ENCODE results near the gene MED25. TPM values are rescaled to one million over a fixed set of nuclear protein-coding genes. Genes with fewer than 3 reads are reported as not detected.

The MED25 gene
- total RNA-seq, 2 donors from 2014 or later, result 38.4 to 173 TPM

DNA sequence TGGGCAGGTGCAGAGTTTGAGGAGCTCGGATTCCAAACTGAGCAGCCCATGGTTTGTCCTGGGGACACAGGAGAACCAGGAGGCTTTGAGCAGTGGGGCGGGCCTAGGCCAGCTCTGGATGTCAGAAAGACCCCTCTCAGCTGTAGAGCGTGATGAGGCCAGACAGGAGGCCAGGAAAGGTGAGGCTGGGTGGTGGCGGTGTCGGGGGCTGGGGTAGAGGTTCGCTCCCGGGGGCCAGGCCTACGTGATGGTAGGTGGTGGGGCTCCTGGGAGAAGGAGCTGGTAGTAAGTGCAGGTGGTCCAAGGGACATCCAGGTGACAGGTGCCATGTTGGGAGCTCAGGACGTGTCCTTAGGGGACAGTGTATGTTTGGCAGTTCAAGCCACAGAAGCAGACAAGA, 19.3 kb downstream of the MED25 start:
- Histone ChIP-seq H3K4me3 (no peak overlapping the region), H3K36me3 (peaks cover 4 to 39% of the 10 kb centered on the region in 2 donors), H3K27me3 (replicated peaks; ENCODE audit: insufficient read depth) (no peaks in the 10 kb centered on the region), H3K27ac (no peak overlapping the region), H3K4me1 (replicated peaks) (no peaks in the 10 kb centered on the region), H3K9me3 (no peaks in the 10 kb centered on the region)
- intact Hi-C loops (cut with DNase I), result no loop called here
- TF ChIP-seq POLR2AphosphoS5 (IDR thresholded peaks at IDR 0.05) (no peak), POLR2A (IDR thresholded peaks at IDR 0.05) (no peak)
- TF ChIP-seq, protein P1, sequence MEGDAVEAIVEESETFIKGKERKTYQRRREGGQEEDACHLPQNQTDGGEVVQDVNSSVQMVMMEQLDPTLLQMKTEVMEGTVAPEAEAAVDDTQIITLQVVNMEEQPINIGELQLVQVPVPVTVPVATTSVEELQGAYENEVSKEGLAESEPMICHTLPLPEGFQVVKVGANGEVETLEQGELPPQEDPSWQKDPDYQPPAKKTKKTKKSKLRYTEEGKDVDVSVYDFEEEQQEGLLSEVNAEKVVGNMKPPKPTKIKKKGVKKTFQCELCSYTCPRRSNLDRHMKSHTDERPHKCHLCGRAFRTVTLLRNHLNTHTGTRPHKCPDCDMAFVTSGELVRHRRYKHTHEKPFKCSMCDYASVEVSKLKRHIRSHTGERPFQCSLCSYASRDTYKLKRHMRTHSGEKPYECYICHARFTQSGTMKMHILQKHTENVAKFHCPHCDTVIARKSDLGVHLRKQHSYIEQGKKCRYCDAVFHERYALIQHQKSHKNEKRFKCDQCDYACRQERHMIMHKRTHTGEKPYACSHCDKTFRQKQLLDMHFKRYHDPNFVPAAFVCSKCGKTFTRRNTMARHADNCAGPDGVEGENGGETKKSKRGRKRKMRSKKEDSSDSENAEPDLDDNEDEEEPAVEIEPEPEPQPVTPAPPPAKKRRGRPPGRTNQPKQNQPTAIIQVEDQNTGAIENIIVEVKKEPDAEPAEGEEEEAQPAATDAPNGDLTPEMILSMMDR (IDR thresholded peaks at IDR 0.05), result no peak
- no peak for DNase-seq (ENCODE audit: low spot score)
- WGBS, result 94% methylated on average over 9 of the region's 9 CpGs

- no peak for DNase-seq (ENCODE audit: low spot score)
- intact Hi-C loops (cut with DNase I), result no loop called here
- WGBS, result 68% methylated on average over 18 of the region's 18 CpGs
- Histone ChIP-seq H3K4me1 (replicated peaks) (no peaks in the 10 kb centered on the region), H3K36me3 (peaks cover 4 to 23% of the 10 kb centered on the region in 2 donors), H3K27me3 (replicated peaks; ENCODE audit: insufficient read depth) (no peaks in the 10 kb centered on the region), H3K9me3 (no peaks in the 10 kb centered on the region), H3K4me3 (no peak overlapping the region), H3K27ac (no peak overlapping the region)
- TF ChIP-seq POLR2A (IDR thresholded peaks at IDR 0.05) (no peak), POLR2AphosphoS5 (IDR thresholded peaks at IDR 0.05) (no peak)
- TF ChIP-seq, protein P1 (IDR thresholded peaks at IDR 0.05), result no peak
These were observed 20.9 kb downstream of the MED25 start for GRCh38 chr19:49838885-49839588.

DNA sequence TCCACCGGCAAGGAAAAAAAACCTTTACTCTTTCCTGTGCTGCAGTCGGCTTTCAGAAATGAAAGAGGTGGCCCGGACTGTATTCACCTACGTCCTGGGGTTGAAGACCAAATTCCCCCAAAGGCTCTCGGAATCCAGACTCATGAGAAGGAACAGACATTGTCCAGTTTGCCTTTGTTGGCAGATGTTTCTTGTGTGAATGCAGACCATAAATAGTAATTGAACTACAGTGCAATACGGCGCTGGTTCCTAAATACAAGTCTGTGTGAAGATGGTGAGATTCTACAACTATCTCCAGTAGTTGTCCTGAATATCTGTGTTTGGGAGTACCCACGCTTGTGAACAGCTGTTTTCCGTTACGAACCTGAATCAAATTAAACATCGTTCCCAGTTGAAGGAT, 21.6 kb downstream of the MED25 start:
- Histone ChIP-seq H3K4me3 (no peak overlapping the region), H3K4me1 (replicated peaks) (no peaks in the 10 kb centered on the region), H3K9me3 (no peaks in the 10 kb centered on the region), H3K27ac (no peak overlapping the region), H3K36me3 (peaks cover 4 to 21% of the 10 kb centered on the region in 2 donors), H3K27me3 (replicated peaks; ENCODE audit: insufficient read depth) (no peaks in the 10 kb centered on the region)
- TF ChIP-seq POLR2A (IDR thresholded peaks at IDR 0.05) (no peak), POLR2AphosphoS5 (IDR thresholded peaks at IDR 0.05) (no peak)
- TF ChIP-seq, protein P1 (IDR thresholded peaks at IDR 0.05), result no peak
- no peak for DNase-seq (ENCODE audit: low spot score)
- WGBS, result 92% methylated on average over 11 of the region's 11 CpGs
- intact Hi-C loops (cut with DNase I), result no loop called here

- H3K4me3 ChIP-seq, result no peak overlapping the region
- TF ChIP-seq POLR2AphosphoS5 (IDR thresholded peaks at IDR 0.05), result no peak
- TF ChIP-seq, protein P1 (IDR thresholded peaks at IDR 0.05), result no peak
- no peak for TF ChIP-seq POLR2A (IDR thresholded peaks at IDR 0.05)
- H3K27me3 ChIP-seq (replicated peaks; ENCODE audit: insufficient read depth), result no peaks in the 10 kb centered on the region
- WGBS, result 83% methylated on average over 11 of the region's 11 CpGs
- intact Hi-C loops (cut with DNase I), result no loop called here
- DNase-seq (ENCODE audit: low spot score), result no peak
- H3K4me1 ChIP-seq (replicated peaks), result no peaks in the 10 kb centered on the region
- H3K36me3 ChIP-seq, result peaks cover 2 to 15% of the 10 kb centered on the region in 2 donors
- no peaks in the 10 kb centered on the region for H3K9me3 ChIP-seq
- H3K27ac ChIP-seq, result no peak overlapping the region
These were observed 22.2 kb downstream of the MED25 start for GRCh38 chr19:49840321-49840720.

DNA sequence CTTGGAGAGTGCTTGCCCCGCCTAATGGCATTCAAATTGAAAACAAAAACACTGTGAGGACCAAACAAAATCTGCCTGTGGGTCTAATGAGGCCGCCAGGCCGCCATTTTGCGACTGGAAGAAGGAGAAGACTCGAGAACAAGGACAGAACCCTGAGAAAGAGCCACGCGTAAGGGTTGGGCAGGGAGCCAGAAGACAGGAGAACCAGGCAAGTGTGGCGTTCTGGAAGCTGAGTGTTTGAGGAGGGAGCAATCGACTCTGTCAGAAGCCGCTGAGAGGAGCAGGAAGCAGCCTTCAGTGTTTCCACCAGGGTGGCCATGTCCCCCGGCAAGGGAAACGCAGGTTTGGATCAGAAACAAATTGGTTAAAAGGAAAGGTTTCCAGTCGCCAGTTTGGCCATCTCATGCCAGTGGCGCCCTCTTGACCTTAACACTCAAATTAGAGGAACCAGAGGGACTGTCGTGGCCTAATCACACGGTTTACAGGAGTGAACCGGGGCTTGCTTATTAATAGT, 22.7 kb downstream of the MED25 start:
- 87% methylated on average over 17 of the region's 17 CpGs for WGBS
- no peak overlapping the region for H3K27ac ChIP-seq
- no peak for DNase-seq (ENCODE audit: low spot score)

More for the DNA sequence above, 22.7 kb downstream of the MED25 start:
- Histone ChIP-seq H3K4me1 (replicated peaks) (no peaks in the 10 kb centered on the region), H3K27me3 (replicated peaks; ENCODE audit: insufficient read depth) (no peaks in the 10 kb centered on the region), H3K9me3 (no peaks in the 10 kb centered on the region), H3K4me3 (no peak overlapping the region), H3K36me3 (peaks cover 0 to 11% of the 10 kb centered on the region in 2 donors)
- no peak for TF ChIP-seq POLR2A (IDR thresholded peaks at IDR 0.05)
- TF ChIP-seq POLR2AphosphoS5 (IDR thresholded peaks at IDR 0.05), result no peak
- TF ChIP-seq, protein P1 (IDR thresholded peaks at IDR 0.05), result no peak
- intact Hi-C loops (cut with DNase I), result no loop called here

Measured in prostate gland (tissue), 2 donors.